Thoracic aorta (tissue), 2 donors: ENCODE measurements around the gene CEP112. TPM values are rescaled to one million over a fixed set of nuclear protein-coding genes. Genes with fewer than 3 reads are reported as not detected.

Experiments used
- ATAC-seq: fragments of 150-250 bp; one replicate; pipeline ENCODE4 v1.8.0; 2017; ENCODE audit warnings: low read depth; ENCODE audit not compliant: insufficient number of reproducible peaks, low FRiP score
- DNase-seq: peaks from one replicate; pipeline ENCODE4 v3.0.0-alpha.2; 2020; ENCODE audit warnings: low spot score
- H3K27ac ChIP-seq, 2 donors: fragments of 200-600 bp; sonication (generic); 1 replicate in 1 of 2; 2 replicates in 1 of 2; pipeline ENCODE4 v1.5.1; 2016; ENCODE audit warnings: mild to moderate bottlenecking in 2 of 2, moderate library complexity in 2 of 2
- H3K27me3 ChIP-seq: fragments of 200-600 bp; sonication (generic); replicated peaks from 2 replicates; pipeline ENCODE4 v1.6.0; 2016; ENCODE audit warnings: mild to moderate bottlenecking; ENCODE audit not compliant: insufficient read depth
- H3K36me3 ChIP-seq: fragments of 200-600 bp; sonication (generic); one replicate; pipeline ENCODE4 v1.5.1; 2016
- H3K4me1 ChIP-seq, 2 donors: fragments of 200-600 bp; sonication (generic); 1 replicate in 1 of 2; 2 replicates in 1 of 2; pipeline versions ENCODE4 v1.5.1 to v1.6.0; 2016; ENCODE audit warnings: low read depth in 2 of 2, mild to moderate bottlenecking in 1 of 2; ENCODE audit not compliant: control insufficient read depth in 1 of 2
- H3K4me3 ChIP-seq: fragments of 200-600 bp; sonication (generic); 2 replicates; pipeline ENCODE4 v1.5.1; 2016; ENCODE audit warnings: mild to moderate bottlenecking
- H3K9me3 ChIP-seq: fragments of 200-600 bp; sonication (generic); 2 replicates; pipeline ENCODE4 v1.5.1; 2016
- total RNA-seq, 2 donors: library from RNA; depleted of rRNA; stranded (reverse); fragments of >200 nt; gene quantifications; one replicate each; pipeline versions ENCODE4 v1.1.0 to v1.2.3, GENCODE V29; 2016
- TF ChIP-seq, protein P1 (sequence below): fragments of 200-600 bp; sonication (generic); IDR thresholded peaks from one replicate; pipeline ENCODE4 v1.5.1; 2019; ENCODE audit warnings: antibody characterized with exemption

CEP112 gene
- total RNA-seq, 2 donors from 2014 or later, result 13.4 to 19.0 TPM

DNA sequence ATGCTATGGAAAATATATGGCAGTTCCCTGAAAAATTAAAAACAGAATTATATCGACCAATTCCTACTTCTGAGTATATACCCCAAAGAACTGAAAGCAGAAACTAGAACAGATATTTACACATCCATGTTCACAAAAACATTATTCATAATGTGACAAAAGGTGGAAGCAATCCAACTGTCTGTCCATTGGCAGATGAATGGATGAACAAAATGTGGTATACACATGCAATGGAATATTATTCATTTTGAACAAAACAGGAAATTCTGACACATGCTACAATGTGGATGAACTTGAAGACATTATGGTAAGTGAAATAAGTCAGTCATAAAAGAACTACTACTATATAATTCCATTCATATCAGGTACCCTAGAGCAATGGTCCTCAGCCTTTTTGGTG lies 367.0 kb downstream of the CEP112 start:
- no peaks in the 10 kb centered on the region for H3K27me3 ChIP-seq
- no peak for ATAC-seq
- H3K36me3 ChIP-seq, result no peaks in the 10 kb centered on the region
- no peak overlapping the region for H3K27ac ChIP-seq
- TF ChIP-seq, protein P1, sequence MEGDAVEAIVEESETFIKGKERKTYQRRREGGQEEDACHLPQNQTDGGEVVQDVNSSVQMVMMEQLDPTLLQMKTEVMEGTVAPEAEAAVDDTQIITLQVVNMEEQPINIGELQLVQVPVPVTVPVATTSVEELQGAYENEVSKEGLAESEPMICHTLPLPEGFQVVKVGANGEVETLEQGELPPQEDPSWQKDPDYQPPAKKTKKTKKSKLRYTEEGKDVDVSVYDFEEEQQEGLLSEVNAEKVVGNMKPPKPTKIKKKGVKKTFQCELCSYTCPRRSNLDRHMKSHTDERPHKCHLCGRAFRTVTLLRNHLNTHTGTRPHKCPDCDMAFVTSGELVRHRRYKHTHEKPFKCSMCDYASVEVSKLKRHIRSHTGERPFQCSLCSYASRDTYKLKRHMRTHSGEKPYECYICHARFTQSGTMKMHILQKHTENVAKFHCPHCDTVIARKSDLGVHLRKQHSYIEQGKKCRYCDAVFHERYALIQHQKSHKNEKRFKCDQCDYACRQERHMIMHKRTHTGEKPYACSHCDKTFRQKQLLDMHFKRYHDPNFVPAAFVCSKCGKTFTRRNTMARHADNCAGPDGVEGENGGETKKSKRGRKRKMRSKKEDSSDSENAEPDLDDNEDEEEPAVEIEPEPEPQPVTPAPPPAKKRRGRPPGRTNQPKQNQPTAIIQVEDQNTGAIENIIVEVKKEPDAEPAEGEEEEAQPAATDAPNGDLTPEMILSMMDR, result no peak
- DNase-seq, result no peak
- H3K4me3 ChIP-seq, result no peak overlapping the region
- no peaks in the 10 kb centered on the region for H3K4me1 ChIP-seq
- H3K9me3 ChIP-seq, result no peaks in the 10 kb centered on the region

DNA sequence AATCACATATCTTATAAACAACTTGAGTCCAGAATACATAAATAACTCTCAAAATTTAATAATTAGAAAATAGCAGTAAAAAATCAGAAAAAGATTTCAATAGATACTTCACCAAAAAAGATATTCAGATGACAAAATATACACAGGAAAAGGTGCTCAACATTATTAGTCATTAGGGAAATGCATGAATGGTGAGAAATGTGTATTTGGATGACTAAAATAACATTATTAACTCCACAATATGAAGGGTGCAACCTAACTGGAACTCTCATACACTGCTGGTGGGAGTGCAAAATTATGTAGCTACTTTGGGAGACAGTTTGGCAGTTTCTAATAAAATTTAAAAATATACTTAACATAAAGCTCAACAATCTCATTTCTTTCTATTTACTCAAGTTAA lies 368.2 kb downstream of the CEP112 start:
- H3K27me3 ChIP-seq, result no peaks in the 10 kb centered on the region
- no peaks in the 10 kb centered on the region for H3K36me3 ChIP-seq
- TF ChIP-seq, protein P1, result no peak
- no peak overlapping the region for H3K4me3 ChIP-seq
- DNase-seq (no peak), ATAC-seq (no peak)
- no peak overlapping the region for H3K27ac ChIP-seq
- H3K9me3 ChIP-seq, result no peaks in the 10 kb centered on the region
- no peaks in the 10 kb centered on the region for H3K4me1 ChIP-seq

DNA sequence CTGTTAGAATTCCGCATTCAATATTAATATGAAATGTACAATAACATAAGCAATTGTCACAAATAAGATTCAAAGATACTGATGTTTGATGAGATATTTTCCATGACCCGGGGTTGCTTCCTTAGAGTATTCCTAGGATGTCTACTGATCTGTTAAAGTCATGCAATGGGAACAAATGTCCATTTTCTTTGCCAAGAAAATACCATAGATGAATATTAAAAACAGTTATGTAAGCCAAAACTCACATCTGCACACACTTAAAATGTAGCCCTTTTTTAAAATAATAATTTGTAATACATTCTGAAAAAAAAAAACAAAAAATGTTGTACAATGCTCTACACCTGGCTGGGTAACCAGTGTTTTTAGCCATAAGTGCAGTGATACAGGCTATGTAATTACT lies 371.1 kb downstream of the CEP112 start:
- ATAC-seq (no peak), DNase-seq (no peak)
- TF ChIP-seq, protein P1, result no peak
- H3K9me3 ChIP-seq, result no peaks in the 10 kb centered on the region
- H3K4me1 ChIP-seq, result no peaks in the 10 kb centered on the region
- no peaks in the 10 kb centered on the region for H3K27me3 ChIP-seq
- no peaks in the 10 kb centered on the region for H3K36me3 ChIP-seq
- no peak overlapping the region for H3K27ac ChIP-seq
- no peak overlapping the region for H3K4me3 ChIP-seq

DNA sequence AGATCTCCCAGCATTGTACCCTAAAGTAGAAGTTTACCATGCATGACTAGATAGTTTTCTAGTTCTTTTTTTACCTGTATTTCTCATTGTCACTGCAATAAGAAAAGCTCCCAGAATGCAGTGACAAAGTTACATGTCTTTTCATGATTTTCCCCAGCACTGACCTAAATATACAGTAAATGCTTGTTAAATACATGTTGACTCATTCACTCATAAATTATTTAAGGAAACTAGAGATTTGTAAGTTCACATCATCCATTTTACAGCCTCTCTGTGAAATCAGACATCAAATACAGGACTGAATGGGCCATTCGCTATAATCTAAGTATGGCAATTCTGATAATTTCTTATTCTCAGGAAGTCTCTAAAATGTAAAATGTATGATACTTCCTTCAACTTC lies 371.6 kb downstream of the CEP112 start:
- no peaks in the 10 kb centered on the region for H3K9me3 ChIP-seq
- no peak overlapping the region for H3K4me3 ChIP-seq
- ATAC-seq (no peak), DNase-seq (no peak)
- H3K27ac ChIP-seq, result no peak overlapping the region
- no peaks in the 10 kb centered on the region for H3K36me3 ChIP-seq
- TF ChIP-seq, protein P1, result no peak
- no peaks in the 10 kb centered on the region for H3K27me3 ChIP-seq
- H3K4me1 ChIP-seq, result no peaks in the 10 kb centered on the region

DNA sequence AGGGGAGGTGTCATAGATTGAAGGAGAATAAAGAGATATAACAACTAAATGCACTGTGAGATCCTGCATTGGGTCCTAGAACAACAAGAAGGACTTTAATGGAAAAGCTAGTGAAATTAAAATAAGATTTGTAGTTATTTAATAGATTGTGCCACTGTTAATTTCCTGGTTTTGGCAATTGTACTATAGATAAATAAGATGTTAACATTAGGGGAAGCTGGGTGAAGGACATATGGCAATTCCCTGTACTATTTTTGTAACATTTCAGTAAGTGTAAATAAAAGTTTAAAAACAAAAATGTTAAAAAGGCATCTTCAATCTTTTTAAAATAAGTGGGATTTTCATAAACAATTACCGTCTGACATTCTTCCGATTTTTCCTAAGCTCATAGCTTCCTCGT lies 372.1 kb downstream of the CEP112 start:
- Histone ChIP-seq H3K4me3 (no peak overlapping the region), H3K27ac (no peak overlapping the region), H3K36me3 (no peaks in the 10 kb centered on the region), H3K9me3 (no peaks in the 10 kb centered on the region), H3K4me1 (no peaks in the 10 kb centered on the region), H3K27me3 (no peaks in the 10 kb centered on the region)
- DNase-seq, result no peak
- TF ChIP-seq, protein P1, result no peak
- ATAC-seq, result no peak
